Measurements from ENCODE around the gene GDAP2. TPM values are rescaled to one million over a fixed set of nuclear protein-coding genes. Genes with fewer than 3 reads are reported as not detected.
A peak's percentile ranks its signal among the peaks of the same experiment; 100 is the strongest.

GDAP2 gene
- total RNA-seq, 4 donors from 2014 or later = 10.5 to 41.9 (median 28.2) TPM

- Histone ChIP-seq H3K36me3 (no peaks in the 10 kb centered on the region), H3K27ac (no peak overlapping the region), H3K27me3 (no peaks in the 10 kb centered on the region), H3K4me3 (no peak overlapping the region), H3K9me3 (no peaks in the 10 kb centered on the region), H3K4me1 (no peaks in the 10 kb centered on the region)
- intact Hi-C loops (cut with DNase I; ENCODE audit: low total_unique reads) = no loop called here
- TF ChIP-seq CTCF (IDR thresholded peaks at IDR 0.05) (no peak), POLR2A (IDR thresholded peaks at IDR 0.05) (no peak)
- no peak for DNase-seq
Measured at GRCh38 chr1:117834416-117834815, 95.0 kb downstream of the GDAP2 start.

GRCh38 chr1:117832453-117832852 lies 97.0 kb downstream of the GDAP2 start:
- H3K27ac ChIP-seq = no peak overlapping the region
- peaks cover 0 to 3% of the 10 kb centered on the region in 2 donors for H3K4me1 ChIP-seq
- no peak for TF ChIP-seq POLR2A (IDR thresholded peaks at IDR 0.05)
- no peak for TF ChIP-seq CTCF (IDR thresholded peaks at IDR 0.05)
- no peak overlapping the region for H3K4me3 ChIP-seq
- no peak for DNase-seq
- no peaks in the 10 kb centered on the region for H3K27me3 ChIP-seq
- no peaks in the 10 kb centered on the region for H3K36me3 ChIP-seq
- intact Hi-C loops (cut with DNase I; ENCODE audit: low total_unique reads) = no loop called here
- no peaks in the 10 kb centered on the region for H3K9me3 ChIP-seq

- H3K27me3 ChIP-seq = no peaks in the 10 kb centered on the region
- no peak for TF ChIP-seq CTCF (IDR thresholded peaks at IDR 0.05)
- no peak for TF ChIP-seq POLR2A (IDR thresholded peaks at IDR 0.05)
- DNase-seq = no peak
Measured at GRCh38 chr1:117830222-117830621, 99.2 kb downstream of the GDAP2 start.

GRCh38 chr1:117828201-117828600 lies 101.2 kb downstream of the GDAP2 start:
- Histone ChIP-seq H3K4me3 (no peak overlapping the region), H3K4me1 (peaks cover 0 to 11% of the 10 kb centered on the region in 2 donors), H3K9me3 (no peaks in the 10 kb centered on the region), H3K27me3 (no peaks in the 10 kb centered on the region), H3K27ac (peak overlapping the region in 1 of 2 donors; percentile 36), H3K36me3 (no peaks in the 10 kb centered on the region)
- peak in 1 of 2 donors; percentile 36 for DNase-seq
- TF ChIP-seq POLR2A (IDR thresholded peaks at IDR 0.05) = no peak
- TF ChIP-seq CTCF (IDR thresholded peaks at IDR 0.05) = no peak
- intact Hi-C loops (cut with DNase I; ENCODE audit: low total_unique reads) = no loop called here

More at GRCh38 chr1:117830222-117830621, 99.2 kb downstream of the GDAP2 start:
- Histone ChIP-seq H3K4me1 (peaks cover 0 to 11% of the 10 kb centered on the region in 2 donors), H3K36me3 (no peaks in the 10 kb centered on the region), H3K27ac (no peak overlapping the region), H3K9me3 (no peaks in the 10 kb centered on the region), H3K4me3 (no peak overlapping the region)
- intact Hi-C loops (cut with DNase I; ENCODE audit: low total_unique reads) = no loop called here

GRCh38 chr1:117826540-117827078 lies 102.8 kb downstream of the GDAP2 start:
- no peak for DNase-seq
- H3K36me3 ChIP-seq = no peaks in the 10 kb centered on the region
- H3K27ac ChIP-seq = peak overlapping the region; percentile 36 to 43
- no peak for TF ChIP-seq CTCF (IDR thresholded peaks at IDR 0.05)
- TF ChIP-seq POLR2A (IDR thresholded peaks at IDR 0.05) = no peak
- H3K4me3 ChIP-seq = no peak overlapping the region
- intact Hi-C loops (cut with DNase I; ENCODE audit: low total_unique reads) = no loop called here
- H3K4me1 ChIP-seq = peaks cover 0 to 11% of the 10 kb centered on the region in 2 donors
- H3K27me3 ChIP-seq = no peaks in the 10 kb centered on the region
- H3K9me3 ChIP-seq = no peaks in the 10 kb centered on the region

Data from uterus (tissue), 4 donors.